NCI-H446 treated with DMSO at 0.1 percent for 48 hours (cell line): Measurements from ENCODE around the gene CACNA2D2.

Experiments
- DNase-seq: peaks from one replicate; lab custom pipeline; 2025; lab: John Stamatoyannopoulos, UW

CACNA2D2 gene

GRCh38 chr3:50395070-50395860, 108.2 kb downstream of the CACNA2D2 start:
- no peak for DNase-seq

GRCh38 chr3:50393061-50393460, 110.4 kb downstream of the CACNA2D2 start:
- no peak for DNase-seq

- no peak for DNase-seq
Measured at GRCh38 chr3:50392101-50392715, 111.2 kb downstream of the CACNA2D2 start.

- peak; percentile 48 for DNase-seq
Measured at GRCh38 chr3:50390508-50391224, 112.8 kb downstream of the CACNA2D2 start.

GRCh38 chr3:50389414-50389767, 114.0 kb downstream of the CACNA2D2 start:
- no peak for DNase-seq

GRCh38 chr3:50388720-50389413, 114.6 kb downstream of the CACNA2D2 start:
- DNase-seq = no peak

GRCh38 chr3:50388016-50388719, 115.3 kb downstream of the CACNA2D2 start:
- DNase-seq = no peak

GRCh38 chr3:50385754-50386153, 117.7 kb downstream of the CACNA2D2 start:
- DNase-seq = no peak

- DNase-seq = no peak
Measured at GRCh38 chr3:50383750-50384149, 119.7 kb downstream of the CACNA2D2 start.

GRCh38 chr3:50382722-50383121, 120.7 kb downstream of the CACNA2D2 start:
- no peak for DNase-seq

GRCh38 chr3:50381383-50381782, 122.1 kb downstream of the CACNA2D2 start:
- DNase-seq = no peak

GRCh38 chr3:50380405-50381085, 122.9 kb downstream of the CACNA2D2 start:
- DNase-seq = no peak

GRCh38 chr3:50378757-50379156, 124.7 kb downstream of the CACNA2D2 start:
- DNase-seq = no peak

- no peak for DNase-seq
Measured at GRCh38 chr3:50378024-50378423, 125.4 kb downstream of the CACNA2D2 start.

- DNase-seq = no peak
Measured at GRCh38 chr3:50375258-50375931, 128.0 kb downstream of the CACNA2D2 start.

- DNase-seq = no peak
Measured at GRCh38 chr3:50374363-50375257, 128.8 kb downstream of the CACNA2D2 start.

- DNase-seq = no peak
Measured at GRCh38 chr3:50373146-50374051, 130.0 kb downstream of the CACNA2D2 start.

GRCh38 chr3:50372349-50372748, 131.1 kb downstream of the CACNA2D2 start:
- no peak for DNase-seq
